Measurements from ENCODE around the gene HAUS1. TPM values are rescaled to one million over a fixed set of nuclear protein-coding genes. Genes with fewer than 3 reads are reported as not detected.

Gene HAUS1
- 86.3 and 97.4 TPM in 2 replicates for total RNA-seq (2014; rRNA removed; shearing (Covaris generic))

- H3K27ac ChIP-seq: peak within 1 kb of the TSS; percentile 53
- H3K4me1 ChIP-seq (replicated peaks): peaks cover 15% of the 10 kb centered on the region
- DNase-seq (ENCODE audit: low read depth in 1 of 2, low spot score in 2 of 2): peak; percentile 78 to 91
- H3K36me3 ChIP-seq: peaks cover 15% of the 10 kb centered on the region
- H3K4me3 ChIP-seq: peak within 1 kb of the TSS; percentile 70
- H3K27me3 ChIP-seq (replicated peaks): no peaks in the 10 kb centered on the region
- no peaks in the 10 kb centered on the region for H3K9me3 ChIP-seq (replicated peaks)
These were observed at the start of gene HAUS1 for GRCh38 chr18:46104128-46104911. TSS of gene HAUS1 (plus strand) at chr18:46104385. CDS start at chr18:46104412, 27 bp downstream.

GRCh38 chr18:46054956-46055837 lies 49.0 kb upstream of the HAUS1 start:
- Histone ChIP-seq H3K4me3 (no peak overlapping the region), H3K27me3 (replicated peaks) (no peaks in the 10 kb centered on the region), H3K9me3 (replicated peaks) (no peaks in the 10 kb centered on the region; the same call in 1 of the 2 replicates), H3K4me1 (replicated peaks) (no peaks in the 10 kb centered on the region), H3K27ac (no peak overlapping the region), H3K36me3 (no peaks in the 10 kb centered on the region)
- DNase-seq (ENCODE audit: low read depth in 1 of 2, low spot score in 2 of 2): no peak

GRCh38 chr18:46055838-46056230 lies 48.4 kb upstream of the HAUS1 start:
- no peaks in the 10 kb centered on the region for H3K36me3 ChIP-seq
- no peak overlapping the region for H3K27ac ChIP-seq
- H3K9me3 ChIP-seq (replicated peaks): no peaks in the 10 kb centered on the region; the same call in 1 of the 2 replicates
- H3K4me3 ChIP-seq: no peak overlapping the region
- H3K4me1 ChIP-seq (replicated peaks): no peaks in the 10 kb centered on the region
- no peak for DNase-seq (ENCODE audit: low read depth in 1 of 2, low spot score in 2 of 2)
- H3K27me3 ChIP-seq (replicated peaks): no peaks in the 10 kb centered on the region

- Histone ChIP-seq H3K36me3 (no peaks in the 10 kb centered on the region), H3K4me3 (no peak overlapping the region), H3K27ac (no peak overlapping the region), H3K27me3 (replicated peaks) (no peaks in the 10 kb centered on the region), H3K4me1 (replicated peaks) (no peaks in the 10 kb centered on the region), H3K9me3 (replicated peaks) (no peaks in the 10 kb centered on the region)
- DNase-seq (ENCODE audit: low read depth in 1 of 2, low spot score in 2 of 2): no peak
These were observed 43.8 kb upstream of the HAUS1 start for GRCh38 chr18:46060359-46060841.

- DNase-seq (ENCODE audit: low read depth in 1 of 2, low spot score in 2 of 2): no peak
- H3K4me3 ChIP-seq: no peak overlapping the region
- no peaks in the 10 kb centered on the region for H3K36me3 ChIP-seq
- no peaks in the 10 kb centered on the region for H3K4me1 ChIP-seq (replicated peaks)
- H3K27ac ChIP-seq: no peak overlapping the region
- H3K9me3 ChIP-seq (replicated peaks): no peaks in the 10 kb centered on the region
- no peaks in the 10 kb centered on the region for H3K27me3 ChIP-seq (replicated peaks)
These were observed 42.8 kb upstream of the HAUS1 start for GRCh38 chr18:46061387-46061786.

- DNase-seq (ENCODE audit: low read depth in 1 of 2, low spot score in 2 of 2): no peak
- H3K27me3 ChIP-seq (replicated peaks): no peaks in the 10 kb centered on the region
- H3K27ac ChIP-seq: no peak overlapping the region
- no peaks in the 10 kb centered on the region for H3K4me1 ChIP-seq (replicated peaks)
- H3K9me3 ChIP-seq (replicated peaks): no peaks in the 10 kb centered on the region
- no peak overlapping the region for H3K4me3 ChIP-seq
- no peaks in the 10 kb centered on the region for H3K36me3 ChIP-seq
These were observed 42.4 kb upstream of the HAUS1 start for GRCh38 chr18:46061796-46062195.

GRCh38 chr18:46062781-46063180 lies 41.4 kb upstream of the HAUS1 start:
- Histone ChIP-seq H3K4me1 (replicated peaks) (no peaks in the 10 kb centered on the region), H3K27me3 (replicated peaks) (no peaks in the 10 kb centered on the region), H3K36me3 (no peaks in the 10 kb centered on the region), H3K9me3 (replicated peaks) (no peaks in the 10 kb centered on the region), H3K27ac (no peak overlapping the region), H3K4me3 (no peak overlapping the region)
- DNase-seq (ENCODE audit: low read depth in 1 of 2, low spot score in 2 of 2): no peak

GRCh38 chr18:46067438-46068007 lies 36.7 kb upstream of the HAUS1 start:
- Histone ChIP-seq H3K4me1 (replicated peaks) (peaks cover 12% of the 10 kb centered on the region), H3K4me3 (no peak overlapping the region), H3K9me3 (replicated peaks) (no peaks in the 10 kb centered on the region), H3K36me3 (peaks cover 4% of the 10 kb centered on the region; the same call in 1 of the 2 replicates), H3K27me3 (replicated peaks) (no peaks in the 10 kb centered on the region), H3K27ac (no peak overlapping the region)
- no peak for DNase-seq (ENCODE audit: low read depth in 1 of 2, low spot score in 2 of 2)

- Histone ChIP-seq H3K27me3 (replicated peaks) (no peaks in the 10 kb centered on the region), H3K4me3 (no peak overlapping the region), H3K4me1 (replicated peaks) (peaks cover 12% of the 10 kb centered on the region), H3K36me3 (peaks cover 4% of the 10 kb centered on the region; the same call in 1 of the 2 replicates), H3K27ac (no peak overlapping the region), H3K9me3 (replicated peaks) (no peaks in the 10 kb centered on the region)
- DNase-seq (ENCODE audit: low read depth in 1 of 2, low spot score in 2 of 2): no peak
These were observed 35.4 kb upstream of the HAUS1 start for GRCh38 chr18:46068763-46069162.

GRCh38 chr18:46069524-46069923 lies 34.7 kb upstream of the HAUS1 start:
- Histone ChIP-seq H3K9me3 (replicated peaks) (no peaks in the 10 kb centered on the region), H3K4me3 (no peak overlapping the region), H3K27ac (no peak overlapping the region), H3K27me3 (replicated peaks) (no peaks in the 10 kb centered on the region), H3K4me1 (replicated peaks) (peaks cover 15% of the 10 kb centered on the region), H3K36me3 (peaks cover 4% of the 10 kb centered on the region; the same call in 1 of the 2 replicates)
- DNase-seq (ENCODE audit: low read depth in 1 of 2, low spot score in 2 of 2): no peak

- no peak overlapping the region for H3K27ac ChIP-seq
- no peaks in the 10 kb centered on the region for H3K9me3 ChIP-seq (replicated peaks)
- no peak for DNase-seq (ENCODE audit: low read depth in 1 of 2, low spot score in 2 of 2)
- no peaks in the 10 kb centered on the region for H3K27me3 ChIP-seq (replicated peaks)
- H3K4me1 ChIP-seq (replicated peaks): peaks cover 15% of the 10 kb centered on the region
- H3K36me3 ChIP-seq: peaks cover 4% of the 10 kb centered on the region; the same call in 1 of the 2 replicates
- no peak overlapping the region for H3K4me3 ChIP-seq
These were observed 34.0 kb upstream of the HAUS1 start for GRCh38 chr18:46070232-46070631.

- DNase-seq (ENCODE audit: low read depth in 1 of 2, low spot score in 2 of 2): no peak
- H3K9me3 ChIP-seq (replicated peaks): no peaks in the 10 kb centered on the region
- no peak overlapping the region for H3K27ac ChIP-seq
- H3K36me3 ChIP-seq: peaks cover 4% of the 10 kb centered on the region; the same call in 1 of the 2 replicates
- peak overlapping the region; percentile 66 for H3K4me3 ChIP-seq
- no peaks in the 10 kb centered on the region for H3K27me3 ChIP-seq (replicated peaks)
- peaks cover 15% of the 10 kb centered on the region for H3K4me1 ChIP-seq (replicated peaks)
These were observed 33.2 kb upstream of the HAUS1 start for GRCh38 chr18:46070815-46071652.
